NOMO-1 treated with DMSO at 0.1 percent for 48 hours (cell line): ENCODE data around the gene SEC22C.

Source experiments
- DNase-seq: peaks from one replicate; lab custom pipeline; 2025; ENCODE audit not compliant: unreplicated experiment; lab: John Stamatoyannopoulos, UW

The SEC22C gene

GRCh38 chr3:42539871-42540714 is 41.7 kb downstream of the SEC22C start:
- peak; percentile 6 for DNase-seq

- DNase-seq, result no peak
Observed at GRCh38 chr3:42537350-42537749, 44.4 kb downstream of the SEC22C start.

GRCh38 chr3:42535981-42536784 is 45.6 kb downstream of the SEC22C start:
- DNase-seq, result peak; percentile 41

- no peak for DNase-seq
Observed at GRCh38 chr3:42533161-42533897, 48.4 kb downstream of the SEC22C start.

- no peak for DNase-seq
Observed at GRCh38 chr3:42532229-42532628, 49.5 kb downstream of the SEC22C start.

- no peak for DNase-seq
Observed at GRCh38 chr3:42531470-42531869, 50.3 kb downstream of the SEC22C start.

GRCh38 chr3:42530073-42530472 is 51.7 kb downstream of the SEC22C start:
- DNase-seq, result no peak

GRCh38 chr3:42529468-42529867 is 52.3 kb downstream of the SEC22C start:
- DNase-seq, result peak; percentile 41

GRCh38 chr3:42527368-42527917 is 54.3 kb downstream of the SEC22C start:
- no peak for DNase-seq

- no peak for DNase-seq
Observed at GRCh38 chr3:42526616-42527367, 55.0 kb downstream of the SEC22C start.

- no peak for DNase-seq
Observed at GRCh38 chr3:42525736-42526345, 55.9 kb downstream of the SEC22C start.

GRCh38 chr3:42525212-42525611 is 56.6 kb downstream of the SEC22C start:
- no peak for DNase-seq

- DNase-seq, result no peak
Observed at GRCh38 chr3:42524751-42525150, 57.0 kb downstream of the SEC22C start.

- DNase-seq, result no peak
Observed at GRCh38 chr3:42520906-42521305, 60.9 kb downstream of the SEC22C start.

- no peak for DNase-seq
Observed at GRCh38 chr3:42520336-42520735, 61.4 kb downstream of the SEC22C start.

GRCh38 chr3:42519568-42519962 is 62.2 kb downstream of the SEC22C start:
- DNase-seq, result no peak

- peak; percentile 33 for DNase-seq
Observed at GRCh38 chr3:42518800-42519567, 62.8 kb downstream of the SEC22C start.

GRCh38 chr3:42517117-42517516 is 64.7 kb downstream of the SEC22C start:
- DNase-seq, result no peak

GRCh38 chr3:42516443-42516842 is 65.3 kb downstream of the SEC22C start:
- DNase-seq, result no peak
